Epidermal melanocyte (primary cell): Measurements from ENCODE around the gene OTULIN.

Experiments
- DNase-seq: peaks from one replicate; pipeline ENCODE4 v3.0.0; 2011; ENCODE audit warnings: low spot score; ENCODE audit not compliant: insufficient read length

Gene OTULIN

DNA sequence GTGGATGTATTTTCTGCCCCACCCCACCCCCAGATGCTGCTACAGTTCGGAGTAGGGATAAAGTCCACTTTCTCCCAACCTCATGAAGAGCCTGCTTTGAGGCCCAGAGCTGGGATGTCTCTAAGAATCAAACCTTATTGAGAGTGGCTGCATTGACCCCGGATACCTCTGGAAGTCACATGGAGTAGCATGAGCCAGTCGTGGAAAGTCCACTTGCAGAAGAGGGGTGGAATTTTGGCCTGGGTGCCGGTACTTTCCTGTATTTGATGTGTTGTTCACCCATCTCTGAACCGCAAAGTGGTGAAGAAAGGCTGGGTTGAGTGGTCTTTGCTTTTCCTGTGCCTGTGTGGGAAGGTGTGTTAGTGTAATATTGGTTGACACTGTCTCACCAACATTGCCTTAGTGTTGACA lies 3.7 kb downstream of the OTULIN start:
- DNase-seq = no peak

DNA sequence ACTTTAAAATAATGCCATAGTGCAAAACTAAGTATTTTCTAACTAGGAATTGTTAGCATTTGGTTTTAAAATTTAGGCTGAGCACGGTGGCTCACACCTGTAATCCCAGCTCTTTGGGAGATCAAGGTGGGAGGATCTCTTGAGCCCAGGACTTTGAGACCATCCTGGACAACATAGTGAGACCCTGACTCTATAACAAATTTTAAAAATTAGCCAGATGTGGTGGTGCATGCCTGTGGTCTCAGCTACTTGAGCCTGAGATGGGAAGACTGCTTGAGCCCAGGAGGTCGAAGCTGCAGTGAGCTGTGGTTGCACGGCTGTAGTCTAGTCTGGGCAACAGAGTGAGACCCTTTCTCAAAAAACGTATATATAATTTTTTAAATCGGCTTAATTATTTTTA lies 4.9 kb downstream of the OTULIN start:
- DNase-seq = no peak

DNA sequence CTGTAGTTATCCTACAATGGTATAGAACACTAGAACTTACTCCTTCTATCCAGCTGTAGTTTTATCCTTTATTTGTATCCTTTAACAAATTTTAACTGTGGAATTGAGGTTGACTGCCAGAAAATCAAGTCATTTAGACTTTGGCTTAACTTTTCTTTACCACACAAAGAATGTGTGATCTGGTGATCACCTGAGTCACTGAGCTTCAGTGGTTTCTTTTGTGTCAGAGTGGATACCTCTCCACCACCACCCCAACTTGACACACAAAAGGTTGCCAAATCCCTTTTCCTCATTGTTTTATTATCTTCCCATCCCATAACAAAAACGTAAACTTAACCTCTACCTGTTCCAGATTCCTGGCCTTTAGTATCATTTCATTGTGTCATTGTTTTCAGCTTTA lies 5.5 kb downstream of the OTULIN start:
- no peak for DNase-seq

DNA sequence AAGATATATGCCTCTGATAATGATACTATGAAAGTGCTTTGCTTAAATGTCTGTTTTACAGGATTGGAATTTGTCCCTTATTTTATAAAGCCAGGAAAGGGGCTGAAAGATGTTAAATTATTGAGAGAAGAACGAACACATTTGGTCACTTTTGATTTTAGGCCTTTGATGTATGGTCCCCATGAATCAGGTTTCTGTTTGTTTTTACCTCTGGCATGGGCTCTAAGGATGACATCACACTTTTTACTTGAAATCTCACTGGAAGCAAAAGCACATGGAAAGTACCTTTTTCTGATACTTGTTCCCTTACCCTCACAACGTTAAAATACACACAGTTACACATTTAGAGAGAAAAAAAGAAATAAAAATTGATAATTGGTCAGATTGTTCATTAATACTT lies 6.9 kb downstream of the OTULIN start:
- DNase-seq = no peak

DNA sequence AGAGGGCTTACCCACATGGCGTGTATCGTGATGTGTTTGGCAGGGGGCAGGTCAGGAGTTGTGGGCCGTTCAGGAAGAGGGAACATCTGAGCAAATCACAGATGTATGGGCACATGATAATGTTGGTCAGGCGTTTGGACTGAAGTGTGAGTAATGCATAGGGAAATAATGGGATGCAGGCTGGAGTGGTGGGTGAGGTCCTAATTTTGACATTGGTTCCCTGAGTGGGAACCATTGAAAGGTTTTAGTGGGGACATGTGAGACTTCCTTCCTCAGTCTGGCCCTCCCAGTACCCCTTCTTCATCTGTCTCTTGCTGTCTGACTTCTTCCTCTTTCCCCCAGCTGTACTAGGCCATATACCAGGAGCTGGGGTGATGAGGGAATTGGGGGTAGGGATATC lies 7.6 kb downstream of the OTULIN start:
- no peak for DNase-seq

DNA sequence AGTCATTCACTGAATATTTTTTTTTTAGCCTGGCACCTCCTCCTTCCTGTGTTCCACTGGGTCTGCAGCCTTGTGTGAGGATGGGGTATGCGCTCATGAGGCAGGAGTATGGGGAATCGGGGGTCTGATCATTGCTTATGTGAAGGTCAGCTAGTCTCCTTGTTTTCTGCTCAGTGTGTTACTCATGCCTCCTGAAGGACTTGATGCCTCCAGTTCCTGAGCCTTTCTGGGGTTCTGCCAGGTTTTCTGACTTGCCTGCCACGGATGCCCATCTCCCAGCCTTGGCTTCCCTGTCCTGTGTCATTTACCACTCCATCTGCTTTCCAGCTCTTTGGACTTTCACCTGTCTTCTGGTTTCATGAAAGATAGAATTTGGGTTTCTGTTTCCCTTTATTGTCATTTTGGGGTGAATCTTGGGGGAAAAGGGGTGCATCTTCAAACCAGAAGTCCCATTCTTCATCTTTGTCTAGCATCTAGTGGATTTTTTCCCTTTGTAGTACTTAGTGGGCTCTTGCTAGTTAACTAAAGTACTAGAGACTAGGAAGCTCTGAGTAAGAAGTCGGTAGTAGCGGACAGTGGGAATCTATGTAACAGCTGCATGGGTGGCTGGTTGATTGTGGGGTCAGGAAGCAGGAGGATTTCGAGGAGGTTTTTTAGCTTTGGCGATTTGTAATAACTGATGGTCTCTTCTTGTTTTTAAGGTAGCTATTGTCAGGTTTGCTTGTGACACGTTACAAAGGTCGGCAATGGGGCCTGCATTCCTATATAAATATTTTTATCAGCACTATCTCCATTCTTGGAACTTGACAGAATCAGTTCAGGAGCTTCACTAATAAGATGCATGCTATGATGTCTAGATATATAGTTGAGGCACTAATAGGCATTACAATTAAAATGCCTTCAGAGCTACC lies 8.2 kb downstream of the OTULIN start:
- no peak for DNase-seq

DNA sequence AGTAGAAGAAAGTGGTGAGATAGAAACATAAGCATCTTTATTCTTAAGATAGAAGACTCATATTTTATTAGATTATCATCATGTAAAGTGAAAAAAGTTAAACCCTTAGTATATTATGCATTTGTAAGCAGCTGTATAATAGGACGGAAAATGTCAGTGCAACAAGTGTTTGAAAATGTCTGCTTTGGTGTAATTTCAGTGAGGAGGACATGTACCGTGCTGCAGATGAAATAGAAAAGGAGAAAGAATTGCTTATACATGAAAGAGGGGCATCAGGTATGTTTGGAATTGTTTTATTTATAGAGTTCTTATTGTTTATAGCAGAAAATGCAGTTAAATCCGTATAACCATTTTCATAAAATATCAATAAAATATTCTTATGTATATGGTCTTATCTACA lies 8.9 kb downstream of the OTULIN start:
- DNase-seq = no peak

DNA sequence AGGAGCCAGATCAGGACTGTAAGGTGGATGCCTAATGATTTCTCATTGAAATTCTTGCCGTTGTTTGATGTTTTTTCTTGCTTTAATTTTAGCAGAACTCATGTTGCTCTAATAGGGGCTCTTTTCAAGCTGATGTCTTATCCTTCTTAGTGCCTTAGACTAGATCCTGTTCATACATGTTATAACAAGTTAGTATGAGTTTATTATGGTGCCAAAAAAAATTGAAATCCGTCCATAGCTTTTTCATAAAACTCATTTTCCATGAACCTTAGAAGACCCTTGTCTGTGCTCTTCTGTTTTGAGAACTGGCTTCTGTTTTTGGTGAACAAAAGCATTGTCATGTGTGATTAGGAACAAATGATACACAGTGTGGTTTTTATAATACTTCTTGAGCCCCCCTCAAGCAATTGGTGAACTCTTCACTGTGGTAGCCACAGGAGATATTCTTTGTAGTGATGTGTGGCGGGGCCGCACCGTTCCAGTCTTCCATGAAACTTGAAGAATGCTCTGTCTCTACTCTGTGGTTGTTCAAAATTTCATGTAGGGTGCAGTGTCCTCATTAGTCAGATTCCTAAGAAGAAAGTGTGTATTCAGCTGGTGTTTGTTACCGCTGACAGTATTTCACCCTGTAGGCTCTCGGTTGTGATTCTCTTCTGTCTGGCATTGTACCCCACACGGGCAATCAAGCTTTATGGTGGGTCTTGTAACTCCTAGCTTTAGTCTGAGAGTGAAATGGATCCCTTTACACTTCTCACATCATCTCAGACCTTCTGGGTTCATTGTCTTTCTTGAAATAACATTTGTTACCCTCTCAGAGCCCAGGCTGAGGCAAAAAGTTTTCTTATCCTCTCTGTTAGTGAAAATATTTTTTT lies 10.7 kb downstream of the OTULIN start:
- no peak for DNase-seq

DNA sequence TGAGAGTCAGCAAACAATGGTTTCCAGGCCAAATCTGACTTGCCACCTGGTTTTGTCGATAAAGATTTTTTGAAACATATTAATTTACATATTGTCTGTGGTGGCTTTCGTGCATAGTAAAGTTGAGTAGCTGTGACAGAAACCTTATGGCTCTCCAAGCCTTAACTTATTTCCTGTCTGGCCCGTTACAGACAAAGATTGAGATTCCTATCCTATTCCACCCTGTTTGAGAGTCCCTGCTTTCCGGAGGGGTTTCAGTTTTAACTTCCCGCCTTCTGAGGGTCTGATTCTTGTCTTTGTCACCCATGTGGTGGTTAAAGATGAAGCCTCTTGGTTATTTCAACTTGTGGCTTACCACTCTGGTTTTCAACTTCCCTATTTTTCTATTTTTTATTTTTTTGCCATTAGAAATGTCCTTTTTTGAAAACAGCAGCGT lies 11.4 kb downstream of the OTULIN start:
- DNase-seq = no peak

DNA sequence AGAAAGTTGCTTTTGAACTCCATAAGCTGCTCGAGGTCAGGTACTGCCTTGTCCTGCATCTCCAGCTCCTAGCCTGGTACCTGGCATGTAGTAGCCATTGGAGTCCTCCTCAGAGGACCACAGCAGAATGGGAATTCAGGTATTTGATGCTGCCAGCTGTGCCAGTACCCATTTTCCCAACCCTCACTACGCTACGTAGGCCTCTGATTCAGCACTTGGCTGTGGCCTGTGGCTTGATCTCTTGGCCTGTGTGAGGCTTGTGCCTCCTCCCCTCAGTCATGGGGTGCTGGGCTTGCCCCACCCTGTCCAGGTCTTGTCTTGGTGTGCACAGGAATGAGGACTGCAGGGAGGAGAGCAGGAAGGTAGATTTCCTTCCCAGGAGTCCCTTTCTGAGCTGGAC lies 11.8 kb downstream of the OTULIN start:
- no peak for DNase-seq

DNA sequence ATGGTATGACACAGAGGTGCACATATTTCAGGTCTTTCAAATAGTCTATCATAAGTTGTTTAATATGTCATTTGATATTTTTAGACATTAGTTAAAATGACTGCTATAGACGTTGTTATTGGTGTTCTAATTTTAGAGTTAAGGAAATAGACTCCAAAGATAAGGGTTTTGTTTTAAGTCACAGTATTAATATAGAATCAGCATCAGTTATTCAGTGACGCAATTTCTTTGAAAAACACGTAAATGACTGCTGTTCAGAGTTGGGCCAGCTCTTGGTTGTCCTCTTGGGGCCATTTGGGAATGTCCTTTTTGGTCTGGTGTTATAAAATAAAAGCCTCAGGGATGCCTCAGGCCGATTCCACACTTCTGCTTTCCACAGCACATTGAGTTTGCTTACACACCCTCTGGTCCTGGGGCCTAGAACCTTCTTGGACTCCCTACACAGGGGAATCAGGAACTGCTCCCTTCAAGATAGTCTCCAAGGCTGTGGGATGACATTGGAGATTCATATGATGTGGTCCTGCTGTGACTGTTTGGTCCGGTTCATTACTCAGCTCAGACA lies 14.3 kb downstream of the OTULIN start:
- DNase-seq = no peak

DNA sequence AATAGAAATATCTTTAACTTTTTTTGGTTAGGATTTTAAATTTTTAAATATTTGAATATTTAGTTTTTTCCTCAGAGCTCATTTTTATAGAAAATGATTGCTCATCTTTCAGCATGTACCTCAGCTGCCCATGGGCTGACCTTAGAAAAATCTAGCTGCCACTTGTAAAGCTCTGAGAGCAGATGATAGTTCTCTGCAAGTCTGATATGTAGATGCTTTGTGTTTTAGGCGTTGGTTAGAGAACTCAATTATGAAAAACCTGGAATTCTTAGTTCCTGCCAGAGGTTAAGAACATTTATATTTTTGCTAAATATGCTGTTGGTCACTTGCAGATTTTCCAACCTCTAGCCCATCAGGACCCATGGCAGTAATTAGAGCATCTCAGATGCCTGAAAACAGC lies 15.1 kb downstream of the OTULIN start:
- DNase-seq = no peak

DNA sequence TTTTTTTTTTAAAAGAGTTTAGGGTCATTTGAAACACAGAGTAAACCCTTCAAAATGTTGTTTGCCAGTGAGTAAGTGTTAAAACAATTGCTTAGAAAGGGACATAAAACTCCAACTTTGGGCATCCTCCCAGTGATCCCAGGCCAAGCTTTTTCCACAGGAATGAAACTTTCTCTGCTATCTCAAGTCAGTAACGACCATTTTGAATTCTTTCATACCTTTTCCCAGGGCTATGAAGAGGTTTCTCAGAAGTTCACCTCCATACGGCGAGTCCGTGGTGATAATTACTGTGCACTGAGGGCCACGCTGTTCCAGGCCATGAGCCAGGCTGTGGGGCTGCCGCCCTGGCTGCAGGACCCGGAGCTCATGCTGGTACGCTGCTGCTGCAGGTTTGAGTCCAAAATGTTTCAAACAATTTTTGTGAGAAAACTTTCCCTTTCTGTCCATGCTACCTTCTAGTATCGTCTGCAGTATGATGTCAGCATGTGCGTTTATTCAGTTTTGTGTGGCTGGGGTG lies 16.8 kb downstream of the OTULIN start:
- DNase-seq = no peak

DNA sequence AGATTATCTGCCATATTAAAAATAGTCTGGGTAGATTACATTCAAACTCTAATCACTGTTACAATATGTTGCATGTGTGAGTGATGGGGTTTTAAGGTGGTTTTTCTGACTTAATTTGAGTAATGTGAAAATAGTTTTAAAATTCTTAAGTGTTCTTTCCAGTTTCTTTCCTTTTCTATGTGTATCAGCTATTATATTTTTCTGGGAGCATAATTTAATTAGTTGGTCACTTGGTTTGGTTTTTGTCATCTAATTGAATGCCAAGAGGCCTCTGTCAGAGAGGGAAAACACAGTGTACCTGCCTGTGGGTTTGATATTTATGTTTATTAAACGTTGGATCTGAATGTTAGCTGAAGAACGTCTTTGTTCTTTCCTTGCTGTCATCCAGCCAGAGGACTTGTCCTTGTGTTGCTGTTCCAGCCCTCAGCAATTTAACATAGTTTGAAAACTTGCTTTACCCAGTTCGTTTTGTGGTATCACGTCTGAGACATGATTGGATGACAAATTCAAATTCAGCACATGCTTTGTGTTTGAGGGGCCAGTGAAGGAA lies 19.5 kb downstream of the OTULIN start:
- DNase-seq = no peak

DNA sequence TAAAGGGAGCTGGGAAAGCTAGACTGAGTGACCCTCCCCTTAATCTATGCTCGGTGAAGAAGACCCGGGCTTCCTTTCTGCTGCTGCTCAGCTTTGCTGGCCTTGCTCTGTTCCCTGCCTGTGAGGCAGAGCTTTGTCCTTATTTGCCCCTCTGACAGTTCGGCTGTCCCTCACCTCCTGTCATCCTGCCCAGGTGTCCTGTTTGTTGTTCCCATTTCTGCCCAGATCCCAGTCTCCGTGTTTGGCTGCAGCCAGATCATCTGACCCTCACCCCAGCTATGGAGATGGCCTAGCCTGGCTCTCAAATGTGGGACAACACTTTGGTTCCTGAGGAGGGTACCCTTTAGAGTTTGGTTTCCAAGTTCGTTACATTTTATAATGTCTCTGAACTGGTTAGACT lies 20.2 kb downstream of the OTULIN start:
- no peak for DNase-seq

DNA sequence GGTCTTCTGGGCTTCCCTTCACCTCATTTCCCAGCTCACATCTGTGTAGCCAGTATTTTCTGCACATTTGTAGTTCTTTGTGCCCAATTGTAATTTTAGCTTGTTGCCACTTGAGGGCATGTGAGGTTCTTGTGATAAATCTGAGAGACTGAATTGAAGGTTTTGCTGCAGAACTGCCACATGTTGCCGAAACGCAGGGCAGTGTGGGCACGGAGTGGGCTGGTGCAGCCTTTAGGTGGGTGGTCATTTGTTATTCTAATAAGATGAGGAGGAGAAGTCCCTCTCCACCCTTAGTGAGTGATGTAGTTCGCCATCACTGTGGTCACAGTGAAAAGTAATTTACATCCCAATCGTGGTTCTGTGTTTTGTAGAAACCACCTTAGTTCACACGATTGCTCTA lies 21.2 kb downstream of the OTULIN start:
- peak; percentile 72 for DNase-seq

DNA sequence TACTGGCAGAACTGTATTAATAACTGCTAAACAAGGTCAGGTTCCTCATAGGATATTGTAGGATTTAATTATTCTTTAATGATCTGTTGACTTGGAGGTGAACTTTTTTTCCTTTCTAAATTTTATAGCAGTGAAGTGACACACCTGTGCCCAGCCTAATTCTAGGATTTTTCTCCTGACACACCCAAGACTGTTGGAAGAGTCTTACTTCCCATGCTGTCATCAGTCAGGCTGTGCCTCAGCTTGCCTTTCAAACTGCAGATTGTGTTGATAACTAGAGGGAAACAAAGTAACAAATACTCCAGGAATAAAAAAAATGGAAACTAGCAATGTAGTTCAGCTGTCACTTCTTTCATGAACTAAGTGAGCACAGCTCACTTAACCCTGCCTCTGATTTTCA lies 22.0 kb downstream of the OTULIN start:
- no peak for DNase-seq

DNA sequence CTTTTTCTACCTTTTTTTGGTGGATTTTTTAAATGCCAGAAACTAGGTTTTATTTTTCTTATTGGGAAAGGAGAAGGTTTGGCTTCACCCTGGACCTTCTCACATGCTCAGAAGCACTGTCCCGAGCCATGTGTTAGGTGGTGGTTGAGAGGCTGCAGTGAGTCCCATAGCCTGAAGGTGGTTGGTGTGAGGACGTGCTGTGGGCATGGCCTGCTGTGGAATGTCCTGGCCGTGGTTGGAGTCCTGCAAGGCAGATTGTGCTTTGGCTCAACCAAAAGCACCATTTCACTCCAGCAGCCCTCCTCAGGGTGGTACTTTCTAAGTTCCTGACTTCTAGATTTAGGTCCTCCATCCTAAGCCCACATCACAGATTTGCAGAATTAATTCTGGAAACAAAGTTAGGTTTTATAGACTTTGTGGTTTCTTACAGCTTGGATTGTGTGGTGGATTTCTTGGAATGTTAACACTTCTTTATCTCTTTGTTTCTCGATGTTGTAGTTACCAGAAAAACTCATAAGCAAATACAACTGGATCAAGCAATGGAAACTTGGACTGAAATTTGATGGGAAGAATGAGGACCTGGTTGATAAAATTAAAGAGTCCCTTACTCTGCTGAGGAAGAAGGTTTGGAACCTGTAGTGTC lies 22.6 kb downstream of the OTULIN start:
- DNase-seq = no peak

DNA sequence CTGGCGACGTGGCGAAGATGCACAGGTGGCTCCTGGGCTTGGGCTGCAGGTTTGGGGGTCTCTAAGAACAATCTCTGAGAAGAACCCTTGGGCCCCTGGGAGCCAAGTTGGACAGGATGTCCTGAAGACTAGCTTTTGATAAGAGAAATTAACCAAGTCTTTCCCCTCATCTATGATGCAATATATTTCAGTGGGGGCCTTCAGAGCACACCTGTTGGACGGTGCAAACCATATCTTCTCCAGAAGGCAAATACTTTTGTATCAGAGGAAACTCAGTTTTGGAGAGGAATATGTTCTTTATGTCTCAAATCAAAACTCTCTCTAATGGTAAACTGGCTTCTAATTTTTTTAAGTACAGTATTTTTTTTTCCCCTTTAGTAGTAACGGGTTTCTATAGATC lies 28.6 kb downstream of the OTULIN start:
- DNase-seq = no peak

DNA sequence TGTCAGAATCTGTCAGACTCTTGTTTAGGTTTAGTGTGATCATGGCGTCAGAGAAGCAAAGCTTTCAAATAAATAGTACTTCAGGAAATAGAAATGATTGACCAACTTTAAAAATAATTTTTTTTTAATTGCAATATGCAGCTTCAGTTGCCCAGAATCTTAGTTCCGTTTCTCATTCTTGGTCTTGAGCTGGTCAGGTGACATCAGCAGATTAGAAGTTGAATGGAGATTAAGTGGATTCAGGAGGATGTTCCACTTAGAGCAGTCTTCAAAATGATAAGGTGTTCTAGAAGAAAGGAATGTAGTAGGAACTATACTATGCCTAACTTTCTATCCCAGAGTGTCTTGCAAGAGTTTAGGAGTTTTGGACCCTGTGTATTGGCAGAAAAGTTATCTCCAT lies 30.6 kb downstream of the OTULIN start:
- DNase-seq = no peak

DNA sequence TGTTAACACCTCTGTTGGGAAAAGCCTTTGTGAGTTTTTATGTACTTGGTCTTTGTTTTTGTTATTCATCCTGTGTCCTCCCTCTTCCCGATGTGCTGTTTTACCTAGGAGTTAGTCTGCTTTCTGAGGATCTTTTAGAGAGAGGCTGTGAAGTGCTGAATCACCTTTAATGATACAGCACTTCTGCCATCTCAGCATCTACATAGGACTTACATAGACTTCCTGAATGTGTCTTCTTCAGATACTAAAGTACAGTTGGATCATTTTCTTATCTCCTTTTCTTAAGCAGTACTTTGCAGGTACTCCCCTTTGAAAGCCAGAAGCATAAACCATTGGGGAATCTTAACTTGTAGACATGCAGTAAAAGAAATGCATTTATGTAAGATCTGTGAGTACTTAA lies 31.5 kb downstream of the OTULIN start:
- DNase-seq = no peak
